HG02759 (cell line): ENCODE data around the gene HOXB3.

Source experiments
- ATAC-seq: cut with Tn5 transposase; IDR thresholded peaks from one replicate; pipeline ENCODE4 v1.9.1; 2021; ENCODE audit warnings: mild to moderate bottlenecking, moderate library complexity; ENCODE audit not compliant: unreplicated experiment

Gene HOXB3

DNA sequence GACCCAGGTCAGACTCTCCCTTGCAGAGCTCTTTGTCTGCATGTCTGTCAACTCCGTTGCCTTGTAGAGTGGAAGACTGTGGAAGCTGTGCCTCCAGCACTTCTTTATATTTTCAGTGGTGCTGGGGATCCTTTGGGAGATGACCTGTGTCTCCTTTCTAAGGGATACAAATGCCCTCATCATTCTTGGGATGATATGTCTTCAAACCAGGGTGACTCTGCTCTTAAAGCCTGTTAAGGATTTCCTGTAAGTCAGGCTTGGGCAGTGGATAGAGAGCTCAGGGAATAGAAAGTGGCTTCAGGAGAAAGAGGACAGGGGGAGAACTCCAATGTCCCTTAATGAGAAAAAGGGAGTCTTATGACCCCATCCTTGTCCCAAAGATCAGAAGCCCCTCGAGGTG lies 1.5 kb downstream of the HOXB3 start:
- no peak for ATAC-seq

- ATAC-seq = no peak
Observed at GRCh38 chr17:48588074-48588415, 2.0 kb downstream of the HOXB3 start.

GRCh38 chr17:48587276-48588073 lies 2.6 kb downstream of the HOXB3 start:
- no peak for ATAC-seq

GRCh38 chr17:48586355-48587258 lies 3.4 kb downstream of the HOXB3 start:
- ATAC-seq = no peak

- no peak for ATAC-seq
Observed at GRCh38 chr17:48584223-48584741, 5.8 kb downstream of the HOXB3 start.

GRCh38 chr17:48583708-48584222 lies 6.3 kb downstream of the HOXB3 start:
- ATAC-seq = no peak

DNA sequence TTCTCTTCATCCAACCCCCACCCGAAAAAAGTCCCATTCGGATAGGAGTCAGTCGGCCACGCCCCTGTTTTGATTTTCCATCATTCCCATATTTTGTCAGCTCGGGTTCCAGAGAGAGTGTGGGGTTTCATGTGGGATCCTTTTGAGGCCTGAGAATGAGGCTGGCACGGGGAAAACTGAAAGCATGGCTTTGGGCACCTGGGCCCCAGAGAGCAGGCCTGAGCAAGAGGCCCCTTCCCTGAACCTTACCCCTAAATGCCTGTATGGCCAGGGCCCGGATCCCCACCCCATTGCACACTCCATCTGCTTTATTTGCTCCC lies 7.3 kb downstream of the HOXB3 start:
- ATAC-seq = no peak

- no peak for ATAC-seq
Observed at GRCh38 chr17:48579760-48580554, 10.1 kb downstream of the HOXB3 start.

DNA sequence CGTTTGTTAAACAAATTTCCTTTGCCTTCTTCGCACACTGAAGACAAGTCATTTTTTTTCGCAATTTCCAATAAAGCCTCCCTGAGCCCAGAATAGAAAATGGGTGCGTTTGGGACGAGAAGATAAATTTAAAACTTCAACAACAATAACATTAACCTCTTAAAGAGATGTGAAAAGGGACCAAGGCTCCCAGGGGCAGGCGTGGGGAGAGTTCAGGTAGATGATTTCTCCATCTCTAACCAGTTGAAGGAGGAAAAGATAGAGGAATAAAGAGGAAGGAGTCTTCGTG lies 10.6 kb downstream of the HOXB3 start:
- no peak for ATAC-seq

- peak; percentile 31 for ATAC-seq
Observed at GRCh38 chr17:48578616-48579470, 11.2 kb downstream of the HOXB3 start.

- peak; percentile 58 for ATAC-seq
Observed at GRCh38 chr17:48577946-48578615, 12.0 kb downstream of the HOXB3 start, which contains the start of gene HOXB4. TSS of gene HOXB4 (minus strand) at chr17:48578350. CDS start at chr17:48578319, 31 bp downstream.

GRCh38 chr17:48577330-48577945 lies 12.6 kb downstream of the HOXB3 start:
- ATAC-seq = peak; percentile 8

- ATAC-seq = no peak
Observed at GRCh38 chr17:48576479-48577309, 13.3 kb downstream of the HOXB3 start.

GRCh38 chr17:48575673-48576478 lies 14.2 kb downstream of the HOXB3 start:
- ATAC-seq = no peak

GRCh38 chr17:48575066-48575582 lies 14.9 kb downstream of the HOXB3 start:
- ATAC-seq = no peak

DNA sequence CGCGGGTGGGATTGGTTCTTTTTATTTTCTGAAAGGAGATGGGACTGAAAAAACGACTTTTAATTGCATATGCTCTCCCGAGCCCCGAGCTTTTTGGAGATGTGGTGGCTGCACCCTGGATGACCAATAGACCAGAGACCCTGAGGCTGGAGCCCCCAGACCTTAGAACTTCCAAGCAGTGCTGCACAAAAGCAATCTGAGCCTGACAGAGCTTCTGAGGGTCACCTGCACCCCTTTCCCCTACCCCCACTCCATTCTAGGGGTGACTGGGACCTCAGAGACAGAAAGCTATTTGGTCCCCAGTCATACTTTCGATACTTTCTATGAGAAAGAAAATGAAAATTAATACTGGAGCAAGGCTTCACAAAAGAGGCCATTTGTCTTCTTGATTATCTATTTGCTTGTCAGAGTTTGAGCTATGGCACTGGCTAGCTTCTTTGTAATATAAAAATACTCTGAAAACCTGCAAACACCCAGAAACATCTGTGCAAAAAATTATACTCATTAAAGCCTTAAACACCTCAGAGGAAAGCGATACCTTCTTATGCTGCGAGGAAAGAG lies 15.5 kb downstream of the HOXB3 start:
- ATAC-seq = no peak
